ENCODE results near the gene MAP3K2.

Gene MAP3K2

GRCh38 chr2:127320586-127321275, 67.0 kb downstream of the MAP3K2 start:
- H4K8ac ChIP-seq (ENCODE audit: low read length) = no peak overlapping the region
- no peak overlapping the region for H3K23ac ChIP-seq (ENCODE audit: low read length in 2 of 2)
- peaks cover 23 to 80% of the 10 kb centered on the region in 2 experiments for H3K36me3 ChIP-seq (ENCODE audit: control insufficient read depth in 1 of 2, insufficient read depth in 2 of 2, low read depth in 1 of 2, low read length in 2 of 2)
- H3K27me3 ChIP-seq (ENCODE audit: control insufficient read depth in 1 of 2, insufficient read depth in 1 of 2, low read length in 2 of 2) = no peaks in the 10 kb centered on the region
- no peak overlapping the region for H3K18ac ChIP-seq (ENCODE audit: low read depth in 1 of 2, low read length in 2 of 2)
- H3K9ac ChIP-seq (ENCODE audit: low read length) = no peak overlapping the region
- H3K4me2 ChIP-seq (ENCODE audit: low read length, poor library complexity, severe bottlenecking) = no peak overlapping the region
- H2BK5ac ChIP-seq (ENCODE audit: low read depth, low read length, poor library complexity, severe bottlenecking) = no peak overlapping the region
- no peak overlapping the region for H2BK12ac ChIP-seq (ENCODE audit: low read length in 2 of 2)
- peaks cover 13% of the 10 kb centered on the region for H3K79me1 ChIP-seq (replicated peaks; ENCODE audit: low read length, poor library complexity, severe bottlenecking)
- WGBS = no CpG with 5 or more reads among the region's 1 CpG
- no peak overlapping the region for H2BK120ac ChIP-seq (ENCODE audit: low read depth, low read length)
- H3K4me1 ChIP-seq (ENCODE audit: control insufficient read depth, insufficient read depth, low read depth, low read length) = no peaks in the 10 kb centered on the region
- H3K4ac ChIP-seq (ENCODE audit: low read depth in 1 of 2, low read length in 2 of 2) = no peak overlapping the region
- no peak overlapping the region for H3K4me3 ChIP-seq (ENCODE audit: insufficient read depth in 1 of 2, low read depth in 1 of 2, low read length in 2 of 2)
- no peak for DNase-seq
- H3K9me3 ChIP-seq (ENCODE audit: control insufficient read depth, low read length) = no peaks in the 10 kb centered on the region
- no peak overlapping the region for H3K27ac ChIP-seq (ENCODE audit: low read length, poor library complexity, severe bottlenecking)
- H2BK15ac ChIP-seq (ENCODE audit: low read depth, poor library complexity, severe bottlenecking) = no peak overlapping the region
- H4K91ac ChIP-seq (ENCODE audit: low read length) = no peak overlapping the region
- no peak overlapping the region for H2AFZ ChIP-seq (ENCODE audit: low read depth, low read length)
- no peak overlapping the region for H2AK5ac ChIP-seq (ENCODE audit: low read length, severe bottlenecking)
- no peak overlapping the region for H3K14ac ChIP-seq (ENCODE audit: low read length in 2 of 2)

DNA sequence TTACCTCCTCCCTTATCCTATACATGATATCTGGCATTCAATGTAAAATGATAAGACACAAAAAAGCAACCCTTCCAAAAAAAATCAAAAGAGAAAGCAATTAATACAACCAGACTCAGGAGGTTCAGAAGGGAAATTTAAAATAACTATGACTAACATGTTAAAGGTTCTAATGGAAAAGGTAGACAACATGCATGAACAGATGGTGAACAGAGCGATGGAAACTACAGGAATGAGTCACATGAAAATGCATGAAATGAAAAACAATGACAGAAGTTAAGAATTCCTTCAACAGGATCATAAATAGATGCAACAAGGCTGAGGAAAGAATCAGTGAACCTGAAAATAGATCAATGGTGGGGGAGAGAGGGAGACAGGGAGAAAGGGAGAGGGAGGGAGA, 67.7 kb downstream of the MAP3K2 start:
- 91% methylated on average over 1 of the region's 1 CpG for WGBS
- DNase-seq = no peak
- Histone ChIP-seq H3K18ac (ENCODE audit: low read depth in 1 of 2, low read length in 2 of 2) (no peak overlapping the region), H3K27ac (ENCODE audit: low read length, poor library complexity, severe bottlenecking) (no peak overlapping the region), H2BK15ac (ENCODE audit: low read depth, poor library complexity, severe bottlenecking) (no peak overlapping the region), H3K9me3 (ENCODE audit: control insufficient read depth, low read length) (no peaks in the 10 kb centered on the region), H2AFZ (ENCODE audit: low read depth, low read length) (no peak overlapping the region), H3K14ac (ENCODE audit: low read length in 2 of 2) (no peak overlapping the region), H3K4ac (ENCODE audit: low read depth in 1 of 2, low read length in 2 of 2) (no peak overlapping the region), H2BK120ac (ENCODE audit: low read depth, low read length) (no peak overlapping the region), H4K8ac (ENCODE audit: low read length) (no peak overlapping the region), H3K4me1 (ENCODE audit: control insufficient read depth, insufficient read depth, low read depth, low read length) (no peaks in the 10 kb centered on the region), H3K9ac (ENCODE audit: low read length) (no peak overlapping the region), H2AK5ac (ENCODE audit: low read length, severe bottlenecking) (no peak overlapping the region), H3K4me2 (ENCODE audit: low read length, poor library complexity, severe bottlenecking) (no peak overlapping the region), H2BK12ac (ENCODE audit: low read length in 2 of 2) (no peak overlapping the region), H3K79me1 (replicated peaks; ENCODE audit: low read length, poor library complexity, severe bottlenecking) (peaks cover 10% of the 10 kb centered on the region), H2BK5ac (ENCODE audit: low read depth, low read length, poor library complexity, severe bottlenecking) (no peak overlapping the region), H3K23ac (ENCODE audit: low read length in 2 of 2) (no peak overlapping the region), H3K36me3 (ENCODE audit: control insufficient read depth in 1 of 2, insufficient read depth in 2 of 2, low read depth in 1 of 2, low read length in 2 of 2) (peaks cover 24 to 79% of the 10 kb centered on the region in 2 experiments), H4K91ac (ENCODE audit: low read length) (no peak overlapping the region), H3K4me3 (ENCODE audit: insufficient read depth in 1 of 2, low read depth in 1 of 2, low read length in 2 of 2) (no peak overlapping the region), H3K27me3 (ENCODE audit: control insufficient read depth in 1 of 2, insufficient read depth in 1 of 2, low read length in 2 of 2) (no peaks in the 10 kb centered on the region)

DNA sequence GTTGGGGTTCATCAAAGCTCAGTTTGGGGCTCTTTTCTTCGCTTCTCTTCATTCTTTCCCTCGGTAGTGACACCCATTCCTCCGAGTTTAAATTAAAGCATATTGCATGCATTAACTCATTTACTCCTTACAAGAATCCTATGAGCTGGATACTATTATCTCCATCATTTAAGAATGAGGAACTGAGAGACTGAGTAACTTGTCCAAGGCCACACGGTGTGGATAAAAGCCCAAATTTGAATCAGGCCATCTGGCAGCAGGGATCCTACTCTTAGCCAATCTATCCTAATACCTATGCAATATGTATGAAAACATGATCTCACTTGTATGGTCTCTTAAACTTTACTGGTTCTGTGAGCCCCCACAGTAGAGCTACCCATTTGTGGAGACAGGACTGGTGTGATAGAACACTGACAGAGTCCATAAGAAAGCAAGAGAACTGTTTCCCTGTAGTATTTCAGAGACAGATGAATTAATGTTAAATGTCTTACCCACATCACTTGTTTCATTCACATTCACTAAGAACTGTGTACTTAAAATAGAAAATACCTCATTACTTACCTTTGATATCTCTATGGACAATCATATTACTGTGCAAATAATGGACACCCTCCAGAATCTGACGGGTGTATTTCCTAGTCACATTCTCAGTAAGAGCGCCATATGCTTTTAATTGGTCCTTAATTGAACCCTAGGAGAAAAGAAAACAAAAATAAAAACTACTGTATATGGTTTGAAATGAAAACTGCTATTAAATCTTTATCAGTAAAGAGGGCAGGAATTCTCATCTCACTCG, 73.4 kb downstream of the MAP3K2 start:
- Histone ChIP-seq H3K27me3 (ENCODE audit: control insufficient read depth in 1 of 2, insufficient read depth in 1 of 2, low read length in 2 of 2) (no peaks in the 10 kb centered on the region), H3K18ac (ENCODE audit: low read depth in 1 of 2, low read length in 2 of 2) (no peak overlapping the region), H3K4me2 (ENCODE audit: low read length, poor library complexity, severe bottlenecking) (no peak overlapping the region), H3K79me1 (replicated peaks; ENCODE audit: low read length, poor library complexity, severe bottlenecking) (peaks cover 12% of the 10 kb centered on the region), H2BK120ac (ENCODE audit: low read depth, low read length) (no peak overlapping the region), H2BK5ac (ENCODE audit: low read depth, low read length, poor library complexity, severe bottlenecking) (no peak overlapping the region), H3K4ac (ENCODE audit: low read depth in 1 of 2, low read length in 2 of 2) (no peak overlapping the region), H2AFZ (ENCODE audit: low read depth, low read length) (no peak overlapping the region), H3K36me3 (ENCODE audit: control insufficient read depth in 1 of 2, insufficient read depth in 2 of 2, low read depth in 1 of 2, low read length in 2 of 2) (peaks cover 32 to 90% of the 10 kb centered on the region in 2 experiments), H2BK12ac (ENCODE audit: low read length in 2 of 2) (no peak overlapping the region), H3K27ac (ENCODE audit: low read length, poor library complexity, severe bottlenecking) (no peak overlapping the region), H3K14ac (ENCODE audit: low read length in 2 of 2) (no peak overlapping the region), H2AK5ac (ENCODE audit: low read length, severe bottlenecking) (no peak overlapping the region), H2BK15ac (ENCODE audit: low read depth, poor library complexity, severe bottlenecking) (no peak overlapping the region), H4K91ac (ENCODE audit: low read length) (no peak overlapping the region), H3K9me3 (ENCODE audit: control insufficient read depth, low read length) (no peaks in the 10 kb centered on the region), H3K4me1 (ENCODE audit: control insufficient read depth, insufficient read depth, low read depth, low read length) (no peaks in the 10 kb centered on the region), H3K9ac (ENCODE audit: low read length) (no peak overlapping the region), H3K23ac (ENCODE audit: low read length in 2 of 2) (no peak overlapping the region), H3K4me3 (ENCODE audit: insufficient read depth in 1 of 2, low read depth in 1 of 2, low read length in 2 of 2) (no peak overlapping the region), H4K8ac (ENCODE audit: low read length) (no peak overlapping the region)
- no peak for DNase-seq
- 100% methylated on average over 4 of the region's 7 CpGs for WGBS

DNA sequence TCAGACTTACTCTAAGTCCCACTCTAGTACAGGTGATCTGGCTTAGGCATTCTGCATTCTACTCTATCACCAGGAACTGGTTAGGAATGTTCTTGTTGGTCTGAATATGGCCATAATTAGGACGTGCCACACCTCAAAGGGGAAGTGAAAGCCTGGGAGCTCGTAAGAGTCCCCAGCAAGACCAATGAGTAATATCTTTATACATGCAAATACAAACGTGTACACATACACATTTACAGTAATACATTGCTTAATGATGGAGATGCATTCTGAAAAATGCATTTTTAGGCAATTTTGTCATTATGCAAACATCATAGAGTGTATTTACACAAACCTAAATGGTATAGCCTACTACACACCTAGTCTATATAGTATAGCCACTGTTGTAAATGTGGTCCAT, 74.4 kb downstream of the MAP3K2 start:
- Histone ChIP-seq H3K27me3 (ENCODE audit: control insufficient read depth in 1 of 2, insufficient read depth in 1 of 2, low read length in 2 of 2) (no peaks in the 10 kb centered on the region), H2BK12ac (ENCODE audit: low read length in 2 of 2) (no peak overlapping the region), H3K4me3 (ENCODE audit: insufficient read depth in 1 of 2, low read depth in 1 of 2, low read length in 2 of 2) (no peak overlapping the region), H3K4me1 (ENCODE audit: control insufficient read depth, insufficient read depth, low read depth, low read length) (no peaks in the 10 kb centered on the region), H2AK5ac (ENCODE audit: low read length, severe bottlenecking) (no peak overlapping the region), H3K9ac (ENCODE audit: low read length) (no peak overlapping the region), H3K4me2 (ENCODE audit: low read length, poor library complexity, severe bottlenecking) (no peak overlapping the region), H3K36me3 (ENCODE audit: control insufficient read depth in 1 of 2, insufficient read depth in 2 of 2, low read depth in 1 of 2, low read length in 2 of 2) (peaks cover 28 to 89% of the 10 kb centered on the region in 2 experiments), H3K23ac (ENCODE audit: low read length in 2 of 2) (no peak overlapping the region), H2BK120ac (ENCODE audit: low read depth, low read length) (no peak overlapping the region), H3K18ac (ENCODE audit: low read depth in 1 of 2, low read length in 2 of 2) (no peak overlapping the region), H3K9me3 (ENCODE audit: control insufficient read depth, low read length) (no peaks in the 10 kb centered on the region), H3K79me1 (replicated peaks; ENCODE audit: low read length, poor library complexity, severe bottlenecking) (peaks cover 8% of the 10 kb centered on the region), H2BK5ac (ENCODE audit: low read depth, low read length, poor library complexity, severe bottlenecking) (no peak overlapping the region), H2AFZ (ENCODE audit: low read depth, low read length) (no peak overlapping the region), H3K4ac (ENCODE audit: low read depth in 1 of 2, low read length in 2 of 2) (no peak overlapping the region), H3K14ac (ENCODE audit: low read length in 2 of 2) (no peak overlapping the region), H3K27ac (ENCODE audit: low read length, poor library complexity, severe bottlenecking) (no peak overlapping the region), H4K8ac (ENCODE audit: low read length) (no peak overlapping the region), H4K91ac (ENCODE audit: low read length) (no peak overlapping the region), H2BK15ac (ENCODE audit: low read depth, poor library complexity, severe bottlenecking) (no peak overlapping the region)
- no CpG with 5 or more reads among the region's 3 CpGs for WGBS
- no peak for DNase-seq
